Cardiac muscle cell (in vitro differentiated cells and primary cell): ENCODE results near the gene SNAPC3. TPM values are rescaled to one million over a fixed set of nuclear protein-coding genes. Genes with fewer than 3 reads are reported as not detected.
"Not testable (repeated sequence)": the region's sequence is repeated elsewhere in the genome, so short reads cannot be mapped to it uniquely, and the experiment has no call there.

Experiments
- DNase-seq, 2 donors: peaks; one replicate each; pipeline versions ENCODE4 v3.0.0 to v3.0.0-alpha.2; 2010 to 2017; ENCODE audit warnings: low read depth in 1 of 2, low spot score in 1 of 2
- H3K27ac ChIP-seq: fragments of 200-600 bp; sonication (generic); 2 replicates; pipeline ENCODE4 v1.5.1; 2016
- H3K27me3 ChIP-seq: fragments of 200-600 bp; sonication (generic); 2 replicates; pipeline ENCODE4 v1.6.0; 2016; ENCODE audit warnings: control low read depth
- H3K36me3 ChIP-seq: fragments of 200-600 bp; sonication (generic); 2 replicates; pipeline ENCODE4 v1.5.1; 2016; ENCODE audit warnings: control low read depth
- H3K4me1 ChIP-seq: fragments of 200-600 bp; sonication (generic); 2 replicates; pipeline ENCODE4 v1.8.1; 2017; ENCODE audit warnings: low read depth, mild to moderate bottlenecking, mixed run types
- H3K4me3 ChIP-seq: fragments of 200-600 bp; sonication (generic); 2 replicates; pipeline ENCODE4 v1.5.1; 2016; ENCODE audit warnings: mild to moderate bottlenecking
- H3K9me3 ChIP-seq: fragments of 200-600 bp; sonication (generic); 2 replicates; pipeline ENCODE4 v1.5.1; 2017; ENCODE audit warnings: low read depth, mild to moderate bottlenecking, control low read depth
- CTCF ChIP-seq: IDR thresholded peaks from 2 replicates; pipeline ENCODE4 v1.5.1; 2012; ENCODE audit warnings: low read depth, mild to moderate bottlenecking, low read length
- polyA plus RNA-seq: library from polyadenylated mRNA; unstranded; fragments of >200 nt; fragmentation: Nextera tagmentation; extraction: Ambion mirVana; gene quantifications from 2 replicates; pipeline ENCODE4 v1.2.1, GENCODE V29; 2016
- total RNA-seq: library from RNA; depleted of rRNA; stranded (reverse); fragments of >200 nt; gene quantifications from 2 replicates; pipeline ENCODE4 v1.2.3, GENCODE V29; 2016

SNAPC3 gene
- total and polyA plus RNA-seq, 2 experiments from 2014 or later = 46.2 to 147 TPM

DNA sequence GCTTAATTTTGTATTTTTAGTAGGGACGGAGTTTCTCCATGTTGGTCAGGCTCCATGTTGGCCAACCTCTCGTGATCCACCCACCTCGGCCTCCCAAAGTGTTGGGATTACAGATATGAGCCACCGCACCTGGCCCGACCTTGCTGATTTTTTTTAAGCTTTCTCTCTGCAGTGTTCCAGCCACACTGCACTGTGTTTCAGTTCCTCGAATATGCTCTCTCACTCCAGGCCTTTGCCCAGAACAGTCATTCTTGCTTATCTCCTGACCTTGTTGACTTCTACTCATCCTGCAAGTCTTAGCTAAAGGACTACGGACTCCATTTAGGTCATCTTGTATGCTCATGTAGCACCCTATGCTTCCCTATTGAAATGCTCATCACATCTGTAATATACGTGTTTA is 3.3 kb downstream of the SNAPC3 start:
- Histone ChIP-seq H3K27ac (no peak overlapping the region), H3K4me1 (peaks cover 11% of the 10 kb centered on the region), H3K27me3 (no peaks in the 10 kb centered on the region), H3K36me3 (peaks cover 3% of the 10 kb centered on the region), H3K9me3 (no peaks in the 10 kb centered on the region), H3K4me3 (no peak overlapping the region)
- TF ChIP-seq CTCF = no peak
- no peak for DNase-seq

GRCh38 chr9:15427702-15428101 is 5.0 kb downstream of the SNAPC3 start:
- not testable (repeated sequence) for H3K9me3 ChIP-seq, H3K27me3 ChIP-seq, H3K36me3 ChIP-seq, H3K27ac ChIP-seq, DNase-seq, H3K4me3 ChIP-seq
- H3K4me1 ChIP-seq = peaks cover 11% of the 10 kb centered on the region

DNA sequence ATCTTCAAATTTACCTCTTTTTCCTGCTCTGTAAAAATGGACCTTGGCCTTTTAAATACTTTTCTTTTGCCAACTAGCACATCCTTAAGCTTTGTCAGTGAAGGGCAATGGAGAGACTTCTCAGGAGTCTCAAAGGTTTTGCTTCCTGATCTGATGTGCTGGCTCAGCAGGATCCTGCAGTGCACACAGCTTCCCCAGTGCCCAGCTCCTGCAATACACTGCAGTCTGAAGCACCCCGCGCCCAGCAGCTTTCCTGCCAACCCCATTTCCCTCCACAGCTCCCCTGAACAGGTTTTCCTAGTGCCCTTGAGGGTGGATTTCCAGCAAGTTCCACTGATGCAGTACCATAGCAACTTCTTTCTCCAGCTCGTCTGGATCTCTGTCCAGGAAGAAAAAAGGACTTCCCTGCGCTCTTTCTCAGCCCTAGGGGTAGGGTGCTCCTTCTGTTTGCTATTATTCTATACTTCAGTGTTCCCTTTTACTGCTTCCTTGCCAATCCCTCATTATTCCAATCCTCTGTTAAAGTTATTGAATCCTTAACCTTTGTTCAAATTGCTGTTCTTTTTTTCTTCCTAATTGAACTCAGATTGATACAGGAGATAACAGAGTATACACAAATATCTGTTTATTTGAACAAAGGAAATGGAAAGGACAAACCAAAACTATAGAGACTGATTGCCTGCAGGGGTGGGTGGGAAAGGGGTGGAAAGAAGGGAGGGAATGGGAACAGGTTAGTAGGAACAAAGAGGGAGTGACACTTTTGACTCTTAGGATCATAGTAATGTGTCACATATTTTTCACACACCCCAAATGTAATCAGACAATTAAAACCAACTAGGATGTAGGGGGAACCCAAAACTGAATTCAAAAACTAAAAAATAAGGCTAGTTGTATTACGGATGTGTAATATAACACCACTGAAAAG is 8.5 kb downstream of the SNAPC3 start:
- no peak for TF ChIP-seq CTCF
- H3K4me3 ChIP-seq = no peak overlapping the region
- peaks cover 15% of the 10 kb centered on the region for H3K36me3 ChIP-seq
- H3K27me3 ChIP-seq = no peaks in the 10 kb centered on the region
- no peaks in the 10 kb centered on the region for H3K9me3 ChIP-seq
- no peak for DNase-seq
- H3K4me1 ChIP-seq = no peaks in the 10 kb centered on the region
- H3K27ac ChIP-seq = no peak overlapping the region

- Histone ChIP-seq H3K27ac (no peak overlapping the region), H3K4me1 (no peaks in the 10 kb centered on the region), H3K36me3 (peaks cover 20% of the 10 kb centered on the region), H3K9me3 (no peaks in the 10 kb centered on the region), H3K27me3 (no peaks in the 10 kb centered on the region), H3K4me3 (no peak overlapping the region)
- TF ChIP-seq CTCF = no peak
- DNase-seq = no peak
Observed at GRCh38 chr9:15433191-15433590, 10.5 kb downstream of the SNAPC3 start.

DNA sequence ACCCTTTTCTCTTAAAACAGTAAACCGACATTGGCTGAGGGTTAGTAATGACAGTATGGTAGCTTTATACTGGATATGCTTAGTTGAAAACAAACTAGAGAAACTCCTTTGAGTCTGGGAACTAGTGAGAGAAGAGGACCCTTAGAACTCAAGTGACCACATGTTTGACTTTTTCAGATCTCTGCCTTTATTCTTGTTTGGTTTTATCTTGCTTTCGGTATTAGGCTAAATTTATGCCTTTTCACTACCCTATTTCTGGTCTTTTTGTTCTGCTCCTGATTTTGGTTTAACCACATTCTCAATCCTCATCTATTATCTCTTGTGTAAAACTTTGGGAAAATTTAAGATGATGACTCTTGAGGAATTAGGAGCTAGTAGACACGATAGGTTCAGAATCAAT is 11.0 kb downstream of the SNAPC3 start:
- Histone ChIP-seq H3K4me3 (no peak overlapping the region), H3K27me3 (no peaks in the 10 kb centered on the region), H3K27ac (no peak overlapping the region), H3K4me1 (no peaks in the 10 kb centered on the region), H3K9me3 (no peaks in the 10 kb centered on the region), H3K36me3 (peaks cover 20% of the 10 kb centered on the region)
- TF ChIP-seq CTCF = no peak
- DNase-seq = no peak

DNA sequence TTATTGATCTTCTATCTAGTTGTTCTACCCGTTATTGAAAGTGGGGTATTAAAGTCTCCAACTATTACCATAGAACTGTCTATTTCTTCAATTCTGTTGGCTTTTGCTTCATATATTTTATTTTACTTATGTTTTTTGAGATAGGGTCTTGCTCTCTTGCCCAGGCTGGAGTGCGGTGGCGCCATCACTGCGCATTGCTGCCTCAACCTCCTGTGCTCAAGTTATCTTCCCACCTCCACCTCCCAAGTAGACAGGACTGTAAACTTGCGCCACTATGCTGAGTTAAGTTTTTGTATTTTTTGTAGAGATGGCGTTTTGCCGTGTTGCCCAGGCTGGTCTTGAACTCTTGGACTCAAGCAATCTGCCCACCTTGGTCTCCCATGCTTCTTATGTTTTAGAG is 16.2 kb downstream of the SNAPC3 start:
- no peak overlapping the region for H3K4me3 ChIP-seq
- no peaks in the 10 kb centered on the region for H3K27me3 ChIP-seq
- no peak overlapping the region for H3K27ac ChIP-seq
- H3K36me3 ChIP-seq = peaks cover 18% of the 10 kb centered on the region
- TF ChIP-seq CTCF = no peak
- no peaks in the 10 kb centered on the region for H3K9me3 ChIP-seq
- no peak for DNase-seq
- no peaks in the 10 kb centered on the region for H3K4me1 ChIP-seq

GRCh38 chr9:15441841-15442240 is 19.2 kb downstream of the SNAPC3 start:
- H3K9me3 ChIP-seq, DNase-seq, H3K4me1 ChIP-seq, H3K27me3 ChIP-seq, H3K4me3 ChIP-seq, H3K27ac ChIP-seq: not testable (repeated sequence)
- peaks cover 42% of the 10 kb centered on the region for H3K36me3 ChIP-seq

DNA sequence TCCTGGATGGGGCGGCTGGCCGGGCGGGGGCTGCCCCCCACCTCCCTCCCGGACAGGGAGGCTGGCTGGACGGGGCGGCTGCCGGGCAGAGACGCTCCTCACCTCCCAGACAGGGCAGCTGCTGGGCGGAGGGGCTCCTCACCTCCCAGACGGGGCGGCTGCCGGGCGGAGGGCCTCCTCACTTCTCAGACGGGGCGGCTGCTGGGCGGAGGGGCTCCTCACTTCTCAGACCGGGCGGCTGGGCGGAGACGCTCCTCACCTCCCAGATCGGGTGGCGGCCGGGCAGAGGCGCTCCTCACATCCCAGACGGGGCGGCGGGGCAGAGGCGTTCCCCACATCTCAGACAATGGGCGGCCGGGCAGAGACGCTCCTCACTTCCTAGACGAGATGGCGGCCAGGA is 19.6 kb downstream of the SNAPC3 start:
- peaks cover 45% of the 10 kb centered on the region for H3K36me3 ChIP-seq
- not testable (repeated sequence) for H3K9me3 ChIP-seq

More for the DNA sequence above, 19.6 kb downstream of the SNAPC3 start:
- not testable (repeated sequence) for H3K4me3 ChIP-seq, H3K27ac ChIP-seq, H3K27me3 ChIP-seq, H3K4me1 ChIP-seq, DNase-seq
